Bronchial smooth muscle cell (primary cell): Measurements from ENCODE around the gene CAB39. TPM values are rescaled to one million over a fixed set of nuclear protein-coding genes. Genes with fewer than 3 reads are reported as not detected.

ENCODE experiments used
- total RNA-seq: library from RNA; depleted of rRNA; stranded (reverse); fragments of >200 nt; gene quantifications from 2 replicates; pipeline ENCODE4 v1.2.1, GENCODE V29; 2014

Gene CAB39
- 43.8 and 46.0 TPM in 2 replicates for total RNA-seq

DNA sequence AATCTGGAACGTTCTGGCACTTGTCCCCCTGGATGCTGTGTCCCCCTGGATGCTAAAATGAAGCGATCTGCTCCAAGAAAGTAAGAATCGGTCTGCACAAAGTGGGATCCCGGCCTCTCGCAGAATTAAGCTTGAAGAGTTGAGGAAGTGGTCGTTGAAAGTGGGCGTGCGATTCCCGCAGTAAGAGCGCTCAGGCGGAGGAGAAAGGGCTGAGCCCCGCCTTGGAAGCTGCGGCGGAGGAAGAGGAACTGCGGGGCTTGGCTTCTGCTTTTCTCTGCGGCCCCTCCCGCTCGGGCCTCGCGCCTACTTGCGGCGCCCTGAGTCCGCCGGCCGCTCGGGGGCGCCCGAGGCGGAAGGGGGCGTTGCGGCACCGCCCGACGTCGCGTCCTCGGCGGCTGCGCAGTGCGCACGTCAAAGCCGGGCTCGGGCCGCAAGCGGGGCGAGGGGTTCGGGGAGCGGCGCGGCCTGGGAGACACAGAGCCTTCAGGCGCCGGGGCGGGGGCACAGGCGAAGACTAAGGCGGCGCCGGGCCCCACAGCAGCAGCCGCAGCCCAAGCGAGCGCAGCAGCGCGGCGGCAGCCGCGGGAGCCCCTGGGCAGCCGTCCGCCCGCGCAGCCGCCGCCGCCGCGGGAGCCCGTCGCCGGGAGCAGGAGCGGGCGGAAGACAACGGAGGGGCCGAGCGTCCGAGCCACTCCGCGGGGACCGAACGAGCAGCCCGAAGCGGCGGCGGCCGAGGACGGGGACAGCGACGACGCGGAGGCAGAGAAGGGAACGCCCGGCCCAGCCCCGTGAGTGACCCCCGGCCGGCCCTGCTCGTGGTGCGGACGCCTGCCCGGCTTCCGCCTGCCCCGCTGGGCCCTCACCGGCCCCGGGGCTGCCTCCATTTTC, at the start of gene CAB39:
CAB39 (plus strand) TSS at position 400 of the 888 bp plus-strand sequence. CDS start 47,160 bp downstream, outside the sequence.

DNA sequence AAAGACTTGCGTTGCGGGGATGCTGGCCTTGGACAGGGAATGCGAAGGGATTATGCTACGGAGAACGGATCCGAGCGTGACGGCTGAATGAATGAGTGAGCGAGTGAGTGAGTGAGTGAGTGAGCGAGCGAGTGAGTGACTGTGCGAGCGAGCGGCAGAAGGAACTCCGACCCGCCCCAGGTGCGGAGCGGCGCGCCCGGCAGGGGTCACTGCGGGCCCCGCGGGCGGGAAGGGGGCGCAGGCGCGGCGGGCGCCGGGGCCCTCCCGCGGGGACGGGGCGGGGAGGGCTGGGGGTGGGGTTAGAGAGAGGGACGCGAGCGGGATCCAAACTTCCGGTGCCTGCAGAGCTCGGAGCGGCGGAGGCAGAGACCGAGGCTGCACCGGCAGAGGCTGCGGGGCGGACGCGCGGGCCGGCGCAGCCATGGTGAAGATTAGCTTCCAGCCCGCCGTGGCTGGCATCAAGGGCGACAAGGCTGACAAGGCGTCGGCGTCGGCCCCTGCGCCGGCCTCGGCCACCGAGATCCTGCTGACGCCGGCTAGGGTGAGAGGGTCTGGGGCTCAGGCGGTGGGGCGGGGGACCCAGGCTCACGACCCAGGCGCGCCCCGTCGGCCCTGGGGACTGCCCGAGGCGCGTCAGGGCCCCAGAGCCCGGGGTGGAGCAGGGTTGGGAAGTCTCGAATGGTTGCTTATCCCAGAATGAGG, 152.1 kb downstream of the CAB39 start, which contains the start of gene ITM2C:
ITM2C (plus strand) TSS at position 338 of the 702 bp plus-strand sequence; CDS start at position 422, 84 bp downstream.

Other genes with a start within 250 kb of the CAB39 start
- 87.8 and 144 TPM in 2 replicates for gene ITM2C, start 152.1 kb downstream of the CAB39 start, total RNA-seq
- not detected in 2 replicates for gene GPR55, start 212.4 kb downstream of the CAB39 start, total RNA-seq